GM12878 (cell line): Measurements from ENCODE around the gene ZNF335. TPM values are rescaled to one million over a fixed set of nuclear protein-coding genes. Genes with fewer than 3 reads are reported as not detected.
A peak's percentile ranks its signal among the peaks of the same experiment; 100 is the strongest.
"Not testable (repeated sequence)": the region's sequence is repeated elsewhere in the genome, so short reads cannot be mapped to it uniquely, and the experiment has no call there.

Source experiments
- ATAC-seq: fragments of 200-7000 bp; cut with Tn5 transposase; 3 replicates; pipeline ENCODE4 v1.9.1; 2020; ENCODE audit warnings: mild to moderate bottlenecking, moderate library complexity
- BruUV-seq: library from RNA; stranded (reverse); fragments of 400-500 nt; replicated peaks from 2 replicates; lab custom pipeline; 2021; lab: Mats Ljungman, UMichigan
- CTCF ChIA-PET: fragments of 300-600 bp; sonication (Branson Sonifier 250); formaldehyde crosslinking; extraction: SDS; loops from one replicate; lab custom pipeline; 2021; ENCODE audit warnings: inconsistent platforms; lab: Yijun Ruan, JAX
- POLR2A ChIA-PET: fragments of 350-600 bp; formaldehyde crosslinking; extraction: SDS; loops from one replicate; lab custom pipeline; 2021; ENCODE audit warnings: inconsistent platforms; lab: Charles Lee
- RAD21 ChIA-PET: fragments of 300-600 bp; sonication (Branson Sonifier 250); formaldehyde crosslinking; loops from one replicate; lab custom pipeline; 2023; ENCODE audit warnings: antibody characterized with exemption; ENCODE audit not compliant: unreplicated experiment; lab: Charles Lee
- SMC1A ChIA-PET: fragments of 300-600 bp; sonication (Branson Sonifier 250); formaldehyde crosslinking; loops from one replicate; lab custom pipeline; 2023; ENCODE audit not compliant: unreplicated experiment, uncharacterized antibody; lab: Charles Lee
- DNase-seq: peaks from one replicate; pipeline ENCODE4 v3.0.0-alpha.2; 2011; ENCODE audit warnings: low read depth, low spot score
- FAIRE-seq: peaks from 3 replicates; lab custom pipeline; 2011; peaks lifted over from hg19 to GRCh38; lab: Jason Lieb, UNC
- H2AFZ ChIP-seq: 2 replicates; pipeline ENCODE4 v1.6.0; 2011; ENCODE audit warnings: low read depth, low read length, control low read depth; ENCODE audit not compliant: control insufficient read depth
- H3K27ac ChIP-seq: 2 replicates; pipeline ENCODE4 v1.5.1; 2011; ENCODE audit warnings: control low read depth; ENCODE audit not compliant: control insufficient read depth, insufficient read depth
- H3K27me3 ChIP-seq, 2 experiments: replicated peaks in 1 of 2; 2 replicates each; pipeline versions ENCODE4 v1.6.0 to v1.6.1; 2011; ENCODE audit warnings: low read length in 1 of 2; ENCODE audit not compliant: control insufficient read depth in 2 of 2, insufficient read depth in 2 of 2
- H3K36me3 ChIP-seq, 2 experiments: 2 replicates each; pipeline ENCODE4 v1.5.1; 2011; ENCODE audit warnings: low read length in 1 of 2; ENCODE audit not compliant: control insufficient read depth in 2 of 2, insufficient read depth in 2 of 2
- H3K4me1 ChIP-seq: 2 replicates; pipeline ENCODE4 v1.6.1; 2011; ENCODE audit warnings: mild to moderate bottlenecking, low read length, moderate library complexity, mixed read lengths; ENCODE audit not compliant: control insufficient read depth, insufficient read depth
- H3K4me2 ChIP-seq: 2 replicates; pipeline ENCODE4 v1.6.0; 2011; ENCODE audit warnings: control low read depth; ENCODE audit not compliant: control insufficient read depth, insufficient read depth
- H3K4me3 ChIP-seq: fragments of 200-600 bp; sonication (generic); 2 replicates; pipeline ENCODE4 v1.5.1; 2016
- H3K79me2 ChIP-seq: 2 replicates; pipeline ENCODE4 v1.6.0; 2011; ENCODE audit warnings: low read length; ENCODE audit not compliant: control insufficient read depth, insufficient read depth
- H3K9ac ChIP-seq: 2 replicates; pipeline ENCODE4 v1.8.0; 2011; ENCODE audit warnings: low read length, control low read depth, mixed read lengths; ENCODE audit not compliant: control insufficient read depth, insufficient read depth
- H3K9me3 ChIP-seq: replicated peaks from 3 replicates; pipeline ENCODE4 v1.5.1; 2011; ENCODE audit warnings: mild to moderate bottlenecking, low read length; ENCODE audit not compliant: control insufficient read depth, insufficient read depth
- H4K20me1 ChIP-seq: 2 replicates; pipeline ENCODE4 v1.6.0; 2011; ENCODE audit not compliant: control insufficient read depth, insufficient read depth
- POLR2A ChIP-seq: IDR thresholded peaks from 2 replicates; pipeline ENCODE4 v1.6.1; 2011; ENCODE audit warnings: low read depth, mild to moderate bottlenecking, low read length
- RFX5 ChIP-seq: IDR thresholded peaks from 2 replicates; pipeline ENCODE4 v1.6.1; 2011; ENCODE audit warnings: low read depth, low read length, improper control_type of control experiment
- STAT1 ChIP-seq: fragments of 450-650 bp; conservative IDR thresholded peaks from 2 replicates; pipeline ENCODE4 v1.6.1; 2014; ENCODE audit warnings: antibody characterized with exemption, mild to moderate bottlenecking
- TAF1 ChIP-seq: IDR thresholded peaks from 2 replicates; pipeline ENCODE4 v1.6.1; 2011; ENCODE audit warnings: mild to moderate bottlenecking, low read depth, low read length, borderline replicate concordance
- YBX1 ChIP-seq: fragments of 450-650 bp; IDR thresholded peaks from 2 replicates; pipeline ENCODE4 v1.6.1; 2016; ENCODE audit warnings: antibody characterized with exemption
- WGBS: methylation state at CpG from one replicate; pipeline ENCODE4 v1.1.6; 2016; ENCODE audit warnings: low lambda C conversion rate; ENCODE audit not compliant: insufficient replicate concordance, insufficient coverage; ENCODE audit errors: missing lambda C conversion rate; 5-methylcytosine and 5-hydroxymethylcytosine counted together
- in situ Hi-C: fragments of 300-500 bp; cut with MboI; formaldehyde crosslinking; loops from 9 replicates; pipeline ENCODE4 v1.14.3; 2018; ENCODE audit warnings: mixed read lengths
- intact Hi-C: fragments of 100-400 bp; cut with micrococcal nuclease; formaldehyde crosslinking; loops from one replicate; pipeline ENCODE4 v1.14.2; 2022; ENCODE audit not compliant: unreplicated experiment
- polyA plus RNA-seq, 11 experiments: library from polyadenylated mRNA; depleted of rRNA in 4 of 11; unstranded in 6 of 11; stranded (reverse) in 5 of 11; fragments of >200 nt; fragmentation: Nextera tagmentation in 4 of 11; fragmentation: Illumina TruSeq in 1 of 11; extraction: Ambion mirVana in 4 of 11; extraction: Trizol in 1 of 11; gene quantifications; 1 replicate in 1 of 11; 2 replicates in 10 of 11; pipeline versions ENCODE4 v1.2.1 to v1.2.3, GENCODE V29; 2011 to 2016; ENCODE audit warnings: inconsistent platforms in 2 of 11, missing spikeins in 2 of 11, low read depth in 1 of 11
- total RNA-seq, 4 experiments: library from RNA; depleted of rRNA in 3 of 4; stranded (reverse); fragments of >200 nt in 3 of 4; fragmentation: Illumina TruSeq in 1 of 4; extraction: Trizol in 1 of 4; gene quantifications; 2 replicates each; pipeline versions ENCODE4 v1.2.1 to v1.2.3, GENCODE V29; 2013 to 2021
- TF ChIP-seq, protein P1 (sequence below): IDR thresholded peaks from 2 replicates; pipeline ENCODE4 v1.6.1; 2011; ENCODE audit warnings: mild to moderate bottlenecking, low read depth, low read length, moderate library complexity; ENCODE audit not compliant: insufficient replicate concordance

ZNF335 gene
- total and polyA plus RNA-seq, 10 of the 15 experiments (the other 5 are each of a cell fraction or from before 2014, with no cell fraction given), result 0.74 to 30.1 (median 14.5) TPM

DNA sequence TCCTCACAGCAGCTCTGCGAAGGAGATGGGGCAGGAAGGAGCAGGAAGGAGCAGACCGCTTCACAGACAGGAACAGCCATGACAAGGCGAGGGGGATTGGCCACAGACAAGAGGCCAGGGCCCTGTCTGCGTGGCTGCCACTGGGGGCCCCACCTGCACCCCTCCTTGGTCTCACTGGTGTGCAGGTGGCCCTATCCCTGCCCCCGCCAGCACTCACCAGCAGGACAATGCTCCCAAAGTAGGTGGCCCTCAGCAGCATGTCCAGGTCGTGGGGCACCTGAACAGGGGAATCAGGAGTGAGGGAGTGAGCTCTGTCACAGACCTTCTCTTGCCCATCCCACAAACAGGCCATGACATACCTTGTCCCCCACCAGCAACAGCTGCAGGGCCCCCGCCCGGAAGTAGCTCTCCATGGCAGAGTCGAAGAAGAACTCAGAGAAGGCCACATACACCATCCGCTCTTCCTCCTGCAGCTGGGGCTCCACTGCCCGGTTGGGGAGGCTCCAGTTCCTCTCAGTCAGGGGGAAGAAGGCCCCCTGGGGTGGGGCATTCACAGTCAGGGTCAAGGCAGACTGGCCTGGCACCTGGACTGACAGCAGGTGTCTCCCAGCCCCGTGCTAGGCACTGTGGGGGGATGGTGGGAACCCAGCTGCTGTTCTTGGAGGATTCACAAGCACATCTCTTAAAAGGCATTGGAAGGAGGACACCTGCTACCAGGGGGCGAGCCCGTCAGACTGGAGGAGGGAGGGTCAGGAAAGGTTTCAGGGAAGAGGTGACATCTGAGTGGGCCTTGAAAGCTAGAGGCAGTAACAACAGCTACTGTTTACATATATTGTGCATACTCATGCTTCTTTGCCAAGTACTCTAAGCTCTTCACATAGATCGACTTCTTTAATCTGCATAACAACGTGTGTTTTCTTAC lies 67.2 kb downstream of the ZNF335 start (continued):
- TF ChIP-seq, protein P1, sequence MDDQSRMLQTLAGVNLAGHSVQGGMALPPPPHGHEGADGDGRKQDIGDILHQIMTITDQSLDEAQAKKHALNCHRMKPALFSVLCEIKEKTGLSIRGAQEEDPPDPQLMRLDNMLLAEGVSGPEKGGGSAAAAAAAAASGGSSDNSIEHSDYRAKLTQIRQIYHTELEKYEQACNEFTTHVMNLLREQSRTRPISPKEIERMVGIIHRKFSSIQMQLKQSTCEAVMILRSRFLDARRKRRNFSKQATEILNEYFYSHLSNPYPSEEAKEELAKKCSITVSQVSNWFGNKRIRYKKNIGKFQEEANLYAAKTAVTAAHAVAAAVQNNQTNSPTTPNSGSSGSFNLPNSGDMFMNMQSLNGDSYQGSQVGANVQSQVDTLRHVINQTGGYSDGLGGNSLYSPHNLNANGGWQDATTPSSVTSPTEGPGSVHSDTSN, result no peak
- TF ChIP-seq STAT1 (no peak), YBX1 (no peak), TAF1 (no peak)
- TF ChIP-seq, all 136 proteins: peak for 0

DNA sequence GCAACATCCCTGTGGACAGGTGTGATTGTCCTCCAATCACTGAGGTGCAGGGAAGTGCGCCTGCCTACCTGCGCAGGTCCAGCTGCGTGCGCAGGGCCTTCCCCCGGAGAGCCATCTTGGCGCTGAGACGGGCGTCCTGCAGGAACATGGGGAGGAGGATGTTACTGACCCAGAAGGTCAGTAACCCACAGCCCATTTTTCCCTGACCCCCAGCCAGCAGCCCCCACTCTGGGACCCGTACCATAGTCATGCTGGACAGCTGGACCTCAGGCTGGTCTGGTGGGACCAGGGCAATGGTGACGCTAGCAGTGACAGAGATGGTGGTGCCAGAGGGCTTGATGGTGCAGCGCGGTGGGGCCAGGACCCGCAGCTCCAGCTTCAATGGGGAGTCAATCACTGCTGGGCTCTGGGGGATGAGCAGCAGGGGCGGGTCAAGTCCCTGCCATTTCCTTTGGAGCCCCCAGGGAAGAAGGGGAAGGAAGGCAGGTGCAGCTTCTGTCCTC lies 69.8 kb downstream of the ZNF335 start:
- no peak overlapping the region for H3K4me3 ChIP-seq
- H3K27ac ChIP-seq, result no peak overlapping the region
- no peak overlapping the region for H3K4me2 ChIP-seq
- no peaks in the 10 kb centered on the region for H3K9me3 ChIP-seq
- FAIRE-seq, result no peak
- TF ChIP-seq RFX5, result no peak
- peak; percentile 43; the same call in 1 of the 2 replicates for TF ChIP-seq POLR2A
- H4K20me1 ChIP-seq, result no peaks in the 10 kb centered on the region
- no peak for ATAC-seq
- H3K9ac ChIP-seq, result no peak overlapping the region
- CTCF ChIA-PET, result interaction anchor here (0.8 kb wide), 1 partner anchor 12 kb away, joined by 3 read pairs; no protein-coding TSS in a partner anchor
- H3K79me2 ChIP-seq, result no peaks in the 10 kb centered on the region
- DNase-seq, result no peak
- no peak overlapping the region for H2AFZ ChIP-seq
- in situ Hi-C loops, result no loop called here
- intact Hi-C loops, result no loop called here
- no TSS peak for BruUV-seq
- SMC1A ChIA-PET, result no interaction called here
- POLR2A ChIA-PET, result interaction anchor here (0.7 to 1.0 kb wide), 2 partner anchors 9 to 31 kb away, joined by 3 to 7 read pairs; no protein-coding TSS in a partner anchor
- RAD21 ChIA-PET, result no interaction called here
- WGBS, result 72% methylated on average over 14 of the region's 14 CpGs
- H3K27me3 ChIP-seq, result no peaks in the 10 kb centered on the region
- H3K36me3 ChIP-seq, result no peaks in the 10 kb centered on the region
- no peaks in the 10 kb centered on the region for H3K4me1 ChIP-seq

DNA sequence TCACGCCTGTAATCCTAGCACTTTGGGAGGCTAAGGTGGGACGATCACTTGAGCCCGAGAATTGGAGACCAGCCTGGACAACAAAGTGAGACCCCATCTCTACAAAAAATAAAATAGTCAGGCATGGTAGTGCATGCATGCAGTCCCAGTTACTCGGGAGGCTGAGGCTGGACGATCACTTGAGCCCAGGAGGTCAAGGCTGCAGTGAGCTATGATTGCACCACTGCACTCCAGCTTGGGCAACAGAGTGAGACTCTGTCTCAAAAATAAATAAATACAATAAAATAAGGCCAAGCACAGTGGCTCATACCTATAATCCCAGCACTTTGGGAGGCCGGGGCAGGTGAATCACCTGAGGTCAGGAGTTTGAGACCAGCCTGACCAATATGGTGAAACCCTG lies 70.7 kb downstream of the ZNF335 start:
- H3K27me3 ChIP-seq, H3K79me2 ChIP-seq, FAIRE-seq, DNase-seq, SMC1A ChIA-PET, H3K4me2 ChIP-seq, H3K9me3 ChIP-seq, BruUV-seq, H3K9ac ChIP-seq, H2AFZ ChIP-seq, RAD21 ChIA-PET, H3K36me3 ChIP-seq, H3K4me1 ChIP-seq, ATAC-seq, intact Hi-C loops, H3K4me3 ChIP-seq, H3K27ac ChIP-seq, in situ Hi-C loops, H4K20me1 ChIP-seq: not testable (repeated sequence)
- CTCF ChIA-PET, result interaction anchor here (0.8 kb wide), 2 partner anchors 11 to 68 kb away, joined by 3 read pairs; no protein-coding TSS in a partner anchor
- POLR2A ChIA-PET, result interaction anchor here (1.0 kb wide), 1 partner anchor 32 kb away, joined by 3 read pairs; no protein-coding TSS in a partner anchor
- 96% methylated on average over 6 of the region's 6 CpGs for WGBS
